Measurements from ENCODE around the gene P3R3URF. TPM values are rescaled to one million over a fixed set of nuclear protein-coding genes. Genes with fewer than 3 reads are reported as not detected.

P3R3URF gene
- total RNA-seq, 2 donors from 2014 or later, result not detected

GRCh38 chr1:46136711-46137110 is 39.6 kb downstream of the P3R3URF start:
- no peaks in the 10 kb centered on the region for H3K9me3 Mint-ChIP-seq
- no peak for ATAC-seq (replicated peaks)
- no peak overlapping the region for H3K27ac Mint-ChIP-seq
- peaks cover 9% of the 10 kb centered on the region for H3K4me1 Mint-ChIP-seq
- H3K27me3 Mint-ChIP-seq, result peaks cover 17% of the 10 kb centered on the region
- no peaks in the 10 kb centered on the region for H3K36me3 Mint-ChIP-seq (ENCODE audit: low read depth)
- no peak overlapping the region for H3K4me3 Mint-ChIP-seq

- no peaks in the 10 kb centered on the region for H3K9me3 Mint-ChIP-seq
- peaks cover 27% of the 10 kb centered on the region for H3K27me3 Mint-ChIP-seq
- H3K36me3 Mint-ChIP-seq (ENCODE audit: low read depth), result no peaks in the 10 kb centered on the region
- H3K4me1 Mint-ChIP-seq, result peaks cover 16% of the 10 kb centered on the region
- H3K27ac Mint-ChIP-seq, result no peak overlapping the region
- H3K4me3 Mint-ChIP-seq, result no peak overlapping the region
- no peak for ATAC-seq (replicated peaks)
These were observed 41.5 kb downstream of the P3R3URF start for GRCh38 chr1:46134660-46135331.

- Mint-ChIP-seq H3K4me3 (peak overlapping the region; percentile 95), H3K27ac (no peak overlapping the region), H3K36me3 (ENCODE audit: low read depth) (no peaks in the 10 kb centered on the region), H3K27me3 (peaks cover 31% of the 10 kb centered on the region), H3K4me1 (peaks cover 16% of the 10 kb centered on the region), H3K9me3 (no peaks in the 10 kb centered on the region)
- no peak for ATAC-seq (replicated peaks)
These were observed 42.4 kb downstream of the P3R3URF start for GRCh38 chr1:46133781-46134350.

- peak overlapping the region; percentile 97 for H3K27ac Mint-ChIP-seq
- ATAC-seq (replicated peaks), result peak; percentile 48
- H3K27me3 Mint-ChIP-seq, result peaks cover 33% of the 10 kb centered on the region
- no peaks in the 10 kb centered on the region for H3K36me3 Mint-ChIP-seq (ENCODE audit: low read depth)
- no peaks in the 10 kb centered on the region for H3K9me3 Mint-ChIP-seq
- H3K4me1 Mint-ChIP-seq, result peaks cover 16% of the 10 kb centered on the region
- peak overlapping the region; percentile 95 for H3K4me3 Mint-ChIP-seq
These were observed 43.1 kb downstream of the P3R3URF start for GRCh38 chr1:46133181-46133658.

- Mint-ChIP-seq H3K27me3 (peaks cover 37% of the 10 kb centered on the region), H3K27ac (peak within 1 kb of the TSS; percentile 97), H3K4me1 (peaks cover 16% of the 10 kb centered on the region), H3K4me3 (peak within 1 kb of the TSS; percentile 95), H3K36me3 (ENCODE audit: low read depth) (no peaks in the 10 kb centered on the region), H3K9me3 (no peaks in the 10 kb centered on the region)
- ATAC-seq (replicated peaks), result peak; percentile 98
These were observed 43.6 kb downstream of the P3R3URF start, which contains the start of gene PIK3R3 for GRCh38 chr1:46132529-46133180. PIK3R3 (minus strand) TSS chr1:46132629; CDS start chr1:46131952, 677 bp downstream.

GRCh38 chr1:46131712-46132528 is 44.4 kb downstream of the P3R3URF start:
- Mint-ChIP-seq H3K27ac (peak overlapping the region; percentile 97), H3K36me3 (ENCODE audit: low read depth) (no peaks in the 10 kb centered on the region), H3K4me1 (peaks cover 16% of the 10 kb centered on the region), H3K27me3 (peaks cover 39% of the 10 kb centered on the region), H3K9me3 (no peaks in the 10 kb centered on the region), H3K4me3 (peak overlapping the region; percentile 95)
- ATAC-seq (replicated peaks), result no peak

GRCh38 chr1:46131093-46131492 is 45.2 kb downstream of the P3R3URF start:
- H3K27me3 Mint-ChIP-seq, result peaks cover 36% of the 10 kb centered on the region
- H3K9me3 Mint-ChIP-seq, result no peaks in the 10 kb centered on the region
- no peak for ATAC-seq (replicated peaks)
- peaks cover 16% of the 10 kb centered on the region for H3K4me1 Mint-ChIP-seq
- no peak overlapping the region for H3K27ac Mint-ChIP-seq
- H3K36me3 Mint-ChIP-seq (ENCODE audit: low read depth), result no peaks in the 10 kb centered on the region
- peak overlapping the region; percentile 95 for H3K4me3 Mint-ChIP-seq

GRCh38 chr1:46130606-46131005 is 45.7 kb downstream of the P3R3URF start:
- peaks cover 36% of the 10 kb centered on the region for H3K27me3 Mint-ChIP-seq
- peak overlapping the region; percentile 95 for H3K4me3 Mint-ChIP-seq
- no peak for ATAC-seq (replicated peaks)
- H3K36me3 Mint-ChIP-seq (ENCODE audit: low read depth), result no peaks in the 10 kb centered on the region
- peaks cover 16% of the 10 kb centered on the region for H3K4me1 Mint-ChIP-seq
- no peaks in the 10 kb centered on the region for H3K9me3 Mint-ChIP-seq
- H3K27ac Mint-ChIP-seq, result no peak overlapping the region

- Mint-ChIP-seq H3K4me1 (peaks cover 16% of the 10 kb centered on the region), H3K9me3 (no peaks in the 10 kb centered on the region), H3K36me3 (ENCODE audit: low read depth) (no peaks in the 10 kb centered on the region), H3K27me3 (peaks cover 39% of the 10 kb centered on the region), H3K4me3 (no peak overlapping the region), H3K27ac (no peak overlapping the region)
- ATAC-seq (replicated peaks), result no peak
These were observed 46.2 kb downstream of the P3R3URF start for GRCh38 chr1:46130121-46130520.

- Mint-ChIP-seq H3K9me3 (no peaks in the 10 kb centered on the region), H3K27ac (no peak overlapping the region), H3K4me1 (peaks cover 16% of the 10 kb centered on the region), H3K36me3 (ENCODE audit: low read depth) (no peaks in the 10 kb centered on the region), H3K4me3 (no peak overlapping the region), H3K27me3 (peaks cover 45% of the 10 kb centered on the region)
- ATAC-seq (replicated peaks), result no peak
These were observed 47.9 kb downstream of the P3R3URF start for GRCh38 chr1:46128344-46128743.

Other genes with a start within 250 kb of the P3R3URF start
- 1 to 10 TPM in 1 of 2 donors, under 1 TPM in 1; 0.56 to 2.2 TPM for gene PIK3R3, start 43.9 kb downstream of the P3R3URF start, total RNA-seq
- not detected for gene TSPAN1, start 1.4 kb downstream of the P3R3URF start, total RNA-seq
- 10 to 100 TPM; 36.0 to 40.6 TPM for gene POMGNT1, start 21.9 kb upstream of the P3R3URF start, total RNA-seq
- under 1 TPM in 1 of 2 donors, not detected in 1; 0.24 TPM for gene LURAP1, start 26.8 kb upstream of the P3R3URF start, total RNA-seq
- 10 to 100 TPM; 50.8 to 56.5 TPM for gene RAD54L, start 71.3 kb upstream of the P3R3URF start, total RNA-seq
- gene LRRC41, start 127.1 kb upstream of the P3R3URF start, total RNA-seq, result 10 to 100 TPM; 30.1 to 37.7 TPM
- gene UQCRH, start 127.2 kb upstream of the P3R3URF start, total RNA-seq, result 100 to 1,000 TPM; 272 to 374 TPM
- gene NSUN4, start 164.3 kb upstream of the P3R3URF start, total RNA-seq, result 10 to 100 TPM; 23.3 to 24.5 TPM
- gene FAAH, start 217.8 kb upstream of the P3R3URF start, total RNA-seq, result 1 to 10 TPM; 2.1 to 5.6 TPM